ENCODE results near the gene GSS.

DNA sequence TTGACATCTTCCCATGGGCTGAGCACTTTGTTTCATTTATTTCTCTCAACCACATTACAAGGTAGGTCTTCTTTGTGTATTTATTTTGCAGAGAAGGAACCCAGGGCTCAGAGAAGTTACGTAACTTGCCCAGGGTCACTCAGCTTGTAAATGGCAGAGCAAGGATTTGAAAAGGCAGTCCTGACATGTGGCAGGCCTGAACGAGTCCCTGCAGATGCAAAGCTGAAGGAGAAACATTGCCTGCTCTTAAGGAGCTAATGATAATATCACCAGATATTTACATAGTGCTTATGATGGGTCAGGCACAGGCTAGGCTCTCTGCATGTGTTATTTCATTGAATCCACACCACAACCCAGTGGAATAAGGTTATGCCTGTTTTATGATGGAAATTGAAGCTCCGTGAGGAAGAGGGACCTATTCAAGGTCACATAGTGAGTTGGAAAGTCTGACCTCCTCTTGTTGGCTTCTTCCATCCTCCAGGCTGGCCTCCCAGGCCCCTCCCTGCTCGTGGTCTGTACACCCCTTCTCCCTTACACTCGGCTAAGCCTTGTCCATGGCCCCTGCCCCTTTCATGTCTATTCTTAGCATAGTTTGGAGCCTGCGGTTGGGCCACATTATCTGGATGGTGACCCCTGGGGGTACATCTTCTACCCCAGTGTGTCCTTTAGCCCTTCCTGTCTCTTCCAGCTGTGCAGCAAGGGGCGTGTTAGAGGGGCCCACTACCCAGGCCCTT, 12.6 kb upstream of the GSS start:
- TF ChIP-seq POLR2AphosphoS5 (IDR thresholded peaks at IDR 0.05) (no peak), CTCF (IDR thresholded peaks at IDR 0.05) (no peak)

Data from stomach (tissue), 4 donors.